IMR-90 (cell line): Measurements from ENCODE around the gene EDN2.

Experiments used
- CEBPB ChIP-seq: IDR thresholded peaks from 2 replicates; pipeline ENCODE4 v1.6.1; 2012; ENCODE audit warnings: low read depth, low read length, improper control_type of control experiment
- CTCF ChIP-seq: conservative IDR thresholded peaks from 2 replicates; pipeline ENCODE4 v1.5.1; 2012; ENCODE audit warnings: mild to moderate bottlenecking, low read depth, low read length, improper control_type of control experiment
- ELK1 ChIP-seq: fragments of 150-350 bp; IDR thresholded peaks from 2 replicates; pipeline ENCODE4 v1.6.1; 2016; ENCODE audit warnings: low read depth, mild to moderate bottlenecking, low read length, moderate library complexity, borderline replicate concordance
- FOS ChIP-seq: fragments of 150-350 bp; IDR thresholded peaks from 2 replicates; pipeline ENCODE4 v1.6.1; 2016; ENCODE audit warnings: low read depth, low read length
- MAZ ChIP-seq: IDR thresholded peaks from 2 replicates; pipeline ENCODE4 v1.6.1; 2012; ENCODE audit warnings: low read depth, mild to moderate bottlenecking, low read length, improper control_type of control experiment, moderate library complexity, borderline replicate concordance
- MXI1 ChIP-seq: IDR thresholded peaks from 2 replicates; pipeline ENCODE4 v1.6.1; 2012; ENCODE audit warnings: low read depth, mild to moderate bottlenecking, low read length, moderate library complexity, borderline replicate concordance
- POLR2A ChIP-seq: IDR thresholded peaks from 2 replicates; pipeline ENCODE4 v1.6.1; 2012; ENCODE audit warnings: mild to moderate bottlenecking, low read depth, low read length
- RAD21 ChIP-seq: IDR thresholded peaks from 2 replicates; pipeline ENCODE4 v1.6.1; 2012; ENCODE audit warnings: low read length, improper control_type of control experiment
- RFX5 ChIP-seq: IDR thresholded peaks from 2 replicates; pipeline ENCODE4 v1.8.0; 2012; ENCODE audit warnings: low read depth, mild to moderate bottlenecking, low read length, moderate library complexity
- SMC3 ChIP-seq: fragments of 150-350 bp; IDR thresholded peaks from 2 replicates; pipeline ENCODE4 v1.6.1; 2016; ENCODE audit warnings: low read depth, mild to moderate bottlenecking, antibody characterized with exemption, low read length, moderate library complexity
- USF2 ChIP-seq: fragments of 150-350 bp; IDR thresholded peaks from 2 replicates; pipeline ENCODE4 v1.6.1; 2017; ENCODE audit warnings: mild to moderate bottlenecking, antibody characterized with exemption, low read length, low read depth

DNA sequence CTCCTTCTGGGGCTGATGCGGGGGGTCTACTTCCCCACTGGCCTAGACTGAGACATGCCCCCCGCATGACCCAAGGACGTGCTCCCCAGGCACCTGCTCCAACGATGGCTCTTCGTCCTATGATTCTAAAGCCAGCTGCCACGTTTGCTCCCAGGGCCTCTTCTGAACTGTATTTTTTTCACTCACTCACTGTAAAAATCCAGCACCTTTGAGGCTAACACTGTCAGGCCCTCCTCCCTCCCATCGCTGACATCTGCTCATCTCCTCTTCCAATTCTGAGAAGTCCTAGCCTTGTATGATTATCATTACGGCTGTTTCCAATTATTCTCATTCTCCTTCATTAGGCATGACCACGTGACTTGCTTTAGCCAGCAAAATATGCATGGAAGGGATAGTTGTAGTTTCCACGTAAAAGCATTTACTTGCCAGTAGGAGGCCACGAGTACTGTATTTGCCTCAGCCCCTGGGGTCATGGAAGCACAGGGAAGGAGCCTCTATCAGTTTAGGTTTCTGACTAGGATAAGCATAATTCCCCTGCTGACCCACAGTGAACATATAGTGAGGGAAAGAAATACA, 19.1 kb upstream of the EDN2 start:
- TF ChIP-seq CTCF, result no peak
- no peak for TF ChIP-seq POLR2A
- TF ChIP-seq USF2, result no peak
- TF ChIP-seq RFX5, result no peak
- no peak for TF ChIP-seq MXI1
- no peak for TF ChIP-seq ELK1
- TF ChIP-seq SMC3, result no peak
- no peak for TF ChIP-seq CEBPB
- TF ChIP-seq MAZ, result no peak
- TF ChIP-seq FOS, result no peak
- TF ChIP-seq RAD21, result no peak
